Hematopoietic multipotent progenitor cell treated with erythropoietin and hydrocortisone succinate and interleukin-3 and kit ligand, for 15 days (in vitro differentiated cells): ENCODE measurements around the gene ERC1.
"Not testable (repeated sequence)": the region's sequence is repeated elsewhere in the genome, so short reads cannot be mapped to it uniquely, and the experiment has no call there.

ENCODE experiments used
- DNase-seq: peaks from one replicate; pipeline ENCODE4 v3.0.0-alpha.2; 2015; ENCODE audit warnings: low spot score

The ERC1 gene

DNA sequence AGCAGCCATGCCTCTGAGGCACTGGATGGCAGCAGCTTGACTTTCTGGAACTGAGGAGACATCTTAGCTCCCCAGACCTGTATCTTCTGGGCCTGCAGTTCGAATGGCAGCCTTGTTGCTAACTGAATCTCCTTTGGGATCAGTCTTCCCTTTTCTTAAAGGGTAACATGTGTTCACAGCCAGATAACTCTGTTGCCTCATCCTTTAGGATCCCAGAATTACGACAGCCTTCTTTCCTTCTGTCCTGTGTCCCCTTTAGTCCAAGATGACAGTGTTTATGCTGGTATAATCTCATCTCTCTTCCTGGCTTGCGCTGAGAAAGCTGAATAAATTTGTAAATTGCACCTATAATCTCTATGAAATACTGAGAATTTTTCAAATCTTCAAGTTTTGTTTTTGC is 9.1 kb upstream of the ERC1 start:
- no peak for DNase-seq

DNA sequence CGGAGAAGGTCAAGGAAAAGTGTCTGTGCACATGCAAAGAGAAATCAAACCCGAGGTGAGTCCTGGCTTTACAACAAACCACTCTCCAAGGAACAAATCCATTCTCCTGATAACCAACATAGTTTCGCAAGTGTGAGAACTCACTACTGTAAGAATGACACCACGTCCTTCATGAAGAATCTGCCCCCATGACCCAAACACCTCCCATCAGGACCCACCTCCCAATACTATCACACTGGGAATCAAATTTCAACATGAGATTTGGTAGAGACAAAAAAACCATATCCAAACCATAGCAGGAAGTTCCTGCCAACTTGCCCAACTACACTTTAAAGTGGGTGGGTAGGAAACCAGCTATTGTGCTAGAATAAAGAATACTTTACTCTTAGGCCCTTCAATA is 2.4 kb upstream of the ERC1 start:
- no peak for DNase-seq

DNA sequence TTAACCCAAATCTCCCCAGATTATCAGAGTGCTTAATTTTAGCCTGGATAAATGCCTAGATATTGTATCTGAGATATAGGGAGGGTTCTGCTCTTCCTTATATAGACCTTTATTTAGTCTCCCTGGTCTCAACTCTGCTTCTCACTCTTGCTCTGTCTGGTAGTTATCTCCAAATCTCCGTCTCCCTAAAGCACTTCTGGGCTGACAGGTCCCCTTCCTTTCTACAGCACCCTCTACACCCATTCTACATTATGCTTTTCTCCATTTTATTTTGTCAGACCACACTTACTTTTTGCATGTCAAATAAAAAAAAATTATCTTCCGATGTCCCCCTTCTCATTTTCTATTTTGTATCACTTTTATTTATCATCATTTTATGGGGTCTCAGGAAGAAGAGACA is 2.0 kb upstream of the ERC1 start:
- no peak for DNase-seq

DNA sequence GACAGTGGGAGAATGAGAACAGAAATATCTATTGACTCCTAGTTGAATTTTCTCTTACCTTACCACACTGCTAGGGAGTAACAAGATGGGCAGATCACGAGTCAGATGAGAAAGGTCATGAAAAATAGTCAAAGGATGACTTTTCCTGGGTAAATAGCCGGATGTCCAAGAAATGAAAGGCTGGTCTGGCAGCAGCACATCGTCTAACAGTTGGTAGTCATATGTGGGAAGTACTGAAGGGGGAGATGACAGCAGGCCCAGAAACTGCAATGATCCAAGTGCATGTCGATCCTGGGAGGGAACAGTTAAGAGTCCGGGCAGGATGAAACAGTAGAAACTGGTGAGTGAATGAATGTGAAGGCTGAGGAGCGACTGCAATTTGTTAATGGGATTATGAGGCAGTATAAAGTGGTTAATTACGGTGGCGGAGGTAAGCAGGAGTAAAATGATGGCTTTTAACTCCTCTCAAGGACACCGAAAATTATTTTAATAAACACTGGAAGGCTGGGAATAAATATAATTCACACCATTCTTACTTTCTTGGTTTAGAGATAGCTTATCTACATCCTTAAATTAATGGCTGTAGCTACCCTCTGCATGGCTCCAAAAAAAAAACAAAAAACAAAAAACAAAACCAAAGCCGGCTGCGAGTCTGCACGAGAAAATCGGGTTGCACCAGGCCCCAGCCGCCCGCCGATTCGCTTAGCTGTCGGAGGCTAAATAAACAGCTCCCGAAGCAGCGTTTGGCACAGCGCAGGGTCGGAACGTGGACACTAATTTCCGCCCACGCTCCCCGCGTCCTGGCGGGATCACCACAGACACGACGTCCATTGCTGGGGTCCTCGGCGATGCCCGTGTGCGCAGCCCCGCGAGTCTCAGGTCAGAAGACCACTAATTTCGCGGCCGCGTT is 1.0 kb upstream of the ERC1 start:
- peak; percentile 38 for DNase-seq

DNA sequence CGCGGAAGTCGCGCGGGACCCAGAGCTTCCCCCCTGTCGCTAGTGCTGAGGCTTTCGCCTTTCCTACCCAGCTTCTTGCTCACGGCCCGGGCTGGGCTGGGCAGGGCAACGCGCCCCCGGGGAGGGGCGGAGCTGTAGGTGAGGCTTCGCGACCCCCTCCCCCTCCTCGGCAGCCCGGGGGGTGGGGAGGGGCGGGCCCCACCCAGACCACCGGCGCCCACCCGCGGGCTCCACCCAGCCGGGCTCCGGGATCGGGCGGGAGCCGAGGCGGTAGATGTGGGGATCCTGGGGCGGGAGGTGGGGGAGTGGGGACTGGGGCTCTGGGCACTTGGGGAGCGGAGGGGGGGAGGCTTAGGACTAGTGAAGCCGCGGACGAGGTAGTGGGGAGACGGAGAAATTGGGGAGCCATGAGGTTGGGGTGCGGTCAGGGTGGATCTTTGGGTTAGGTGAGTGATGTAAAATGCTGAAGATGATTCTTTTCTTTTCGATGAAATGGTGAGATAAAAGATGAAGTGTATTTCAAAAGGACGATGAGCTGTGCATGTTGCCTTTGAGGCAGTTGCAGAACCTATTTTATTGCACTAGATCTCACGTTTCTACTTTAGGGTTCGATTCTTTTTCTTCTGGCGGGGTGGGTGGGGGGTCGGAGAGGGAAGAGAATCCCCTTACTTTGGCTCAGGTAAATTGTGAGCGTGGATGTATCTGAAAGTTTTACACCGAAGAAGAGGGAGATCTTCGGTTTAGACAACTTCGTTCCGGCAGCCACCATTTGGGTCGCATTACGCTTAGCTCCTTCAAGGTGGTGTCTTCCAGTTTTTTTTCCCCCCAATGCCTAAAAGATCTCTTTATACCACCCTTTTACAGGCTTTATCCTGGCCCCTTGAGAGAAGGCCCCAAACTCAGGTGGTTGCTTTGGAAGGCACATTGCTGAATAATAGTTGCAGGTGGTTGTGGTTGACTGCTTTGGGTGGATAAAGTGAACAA is 619 bp downstream of the ERC1 start:
- DNase-seq = no peak

DNA sequence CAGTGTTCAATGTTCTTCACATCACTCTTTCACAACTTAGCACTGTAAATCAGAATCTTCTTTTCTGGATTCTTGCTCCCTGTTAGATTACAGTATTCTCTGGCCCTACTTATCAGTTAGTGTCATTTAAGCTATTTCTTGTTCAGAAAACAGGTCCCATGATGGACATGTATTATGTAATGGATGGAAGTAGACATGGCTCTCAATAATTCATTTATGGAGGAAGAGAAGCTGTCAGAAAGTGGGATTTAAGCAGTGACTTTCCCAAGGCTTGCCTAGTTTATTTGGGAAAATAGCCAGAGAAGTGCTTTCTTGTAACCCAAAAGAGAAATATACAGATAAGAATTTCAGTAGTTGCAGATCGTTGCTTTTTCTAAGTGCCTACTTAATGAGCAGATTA is 1.6 kb downstream of the ERC1 start:
- DNase-seq = no peak

DNA sequence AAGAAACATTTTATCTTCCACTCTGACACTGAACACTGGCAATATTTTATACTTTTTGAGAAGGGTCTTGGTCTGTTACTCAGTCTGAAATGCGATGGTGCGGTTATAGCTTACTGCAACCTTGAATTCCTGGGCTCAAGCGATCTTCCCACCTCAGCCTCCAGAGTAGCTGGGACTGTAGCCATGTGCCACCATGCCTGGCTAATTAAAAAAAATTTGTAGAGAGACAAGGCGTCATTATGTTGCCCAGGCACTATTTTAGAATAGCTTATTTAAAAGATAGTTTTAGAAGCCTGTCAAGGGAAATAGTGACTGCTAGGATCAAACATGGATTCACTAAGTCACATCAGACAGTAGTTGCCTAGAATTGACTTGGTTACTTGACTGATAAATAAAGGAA is 5.9 kb downstream of the ERC1 start:
- DNase-seq = no peak

DNA sequence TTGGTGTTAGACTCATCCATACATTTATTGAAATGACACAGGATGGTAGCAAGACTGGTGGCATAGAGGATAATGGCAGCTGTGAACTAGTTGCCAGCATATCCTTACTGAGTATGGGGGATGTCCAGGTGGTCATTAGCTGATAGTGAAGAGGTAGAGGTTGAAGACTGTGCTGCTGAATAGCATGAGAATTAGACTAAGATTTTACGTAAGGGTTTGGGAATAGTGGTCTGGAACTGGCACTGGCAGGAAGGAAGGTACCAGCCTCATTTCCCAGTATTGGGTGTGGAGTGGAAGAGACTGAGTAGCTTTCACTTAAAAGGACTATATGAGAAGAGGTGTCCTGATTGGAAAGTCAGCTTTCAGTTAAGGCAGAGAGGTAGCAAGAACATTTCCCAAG is 6.5 kb downstream of the ERC1 start:
- no peak for DNase-seq

DNA sequence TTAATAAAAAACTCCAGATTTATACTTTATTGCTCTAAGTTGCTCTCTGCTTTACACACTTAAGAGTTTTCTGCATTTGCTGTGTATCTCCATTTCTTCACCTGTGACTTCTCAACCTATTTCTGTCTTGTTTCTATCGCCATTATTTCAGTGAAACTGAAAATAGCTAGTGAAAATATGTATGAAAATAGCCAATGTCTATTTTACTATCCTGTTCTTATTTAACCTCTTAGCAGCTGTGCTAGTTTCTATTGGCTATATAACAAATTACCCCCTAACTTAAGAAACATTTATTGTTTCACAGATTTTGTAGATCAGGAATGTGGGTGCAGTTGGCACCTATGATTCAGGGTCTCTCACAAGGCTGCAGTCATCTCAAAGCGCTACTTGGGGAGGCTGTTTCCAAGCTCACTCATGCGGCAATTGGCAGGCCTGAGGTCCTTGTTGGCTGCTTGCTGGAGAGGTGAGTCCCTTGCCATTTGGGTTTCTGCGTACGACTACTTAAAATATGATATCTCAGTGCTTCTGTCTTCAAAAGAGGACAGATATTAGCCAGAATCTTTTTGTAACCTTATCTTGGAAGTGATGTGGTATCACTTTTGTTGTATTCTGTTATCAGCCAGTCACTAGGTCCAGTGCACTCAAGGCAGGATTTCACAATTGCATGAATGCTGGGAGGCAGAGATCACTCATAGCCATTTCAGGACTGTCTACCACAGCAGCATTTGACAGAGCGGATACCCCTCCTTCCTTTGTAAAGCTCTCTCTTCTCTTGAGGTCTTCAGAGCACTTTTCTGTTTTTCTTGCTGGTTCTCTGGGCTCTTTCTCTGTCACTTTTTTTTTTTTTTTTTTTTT is 7.2 kb downstream of the ERC1 start:
- DNase-seq = no peak

DNA sequence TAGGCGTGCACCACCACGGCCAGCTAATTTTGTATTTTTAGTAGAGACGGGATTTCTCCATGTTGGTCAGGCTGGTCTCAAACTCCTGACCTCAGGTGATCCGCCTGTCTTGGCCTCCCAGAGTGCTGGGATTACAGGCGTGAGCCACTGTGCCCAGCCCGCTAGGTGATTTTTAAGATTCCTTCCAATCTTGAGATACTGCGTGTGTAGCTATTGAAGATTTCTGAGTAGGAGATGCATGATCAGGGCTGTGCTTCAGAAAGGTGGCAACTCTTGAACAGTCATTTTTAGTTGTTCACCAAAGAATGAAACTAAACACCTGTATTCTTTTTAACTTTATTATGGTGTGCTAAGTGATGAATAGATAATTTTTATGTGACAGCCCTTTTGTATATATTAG is 8.7 kb downstream of the ERC1 start:
- DNase-seq = not testable (repeated sequence)

DNA sequence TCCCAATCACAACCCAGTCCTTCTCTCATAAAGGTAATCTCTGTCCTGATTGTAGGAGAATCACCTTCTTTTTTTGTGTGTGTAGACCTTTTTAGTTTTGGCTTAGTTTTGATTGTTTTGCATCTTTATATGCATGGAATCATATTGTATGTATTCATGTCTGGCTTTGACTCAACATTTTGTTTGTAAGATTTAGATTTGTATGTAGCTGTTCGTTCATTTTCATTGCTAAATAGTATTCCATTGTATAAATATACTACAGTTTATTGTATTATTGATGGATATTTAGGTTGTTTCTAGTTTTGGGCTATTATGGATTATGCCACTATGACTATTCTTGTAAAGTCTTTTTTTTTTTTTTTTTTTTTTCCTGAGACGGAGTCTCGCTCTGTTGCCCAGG is 10.5 kb downstream of the ERC1 start:
- DNase-seq = no peak

DNA sequence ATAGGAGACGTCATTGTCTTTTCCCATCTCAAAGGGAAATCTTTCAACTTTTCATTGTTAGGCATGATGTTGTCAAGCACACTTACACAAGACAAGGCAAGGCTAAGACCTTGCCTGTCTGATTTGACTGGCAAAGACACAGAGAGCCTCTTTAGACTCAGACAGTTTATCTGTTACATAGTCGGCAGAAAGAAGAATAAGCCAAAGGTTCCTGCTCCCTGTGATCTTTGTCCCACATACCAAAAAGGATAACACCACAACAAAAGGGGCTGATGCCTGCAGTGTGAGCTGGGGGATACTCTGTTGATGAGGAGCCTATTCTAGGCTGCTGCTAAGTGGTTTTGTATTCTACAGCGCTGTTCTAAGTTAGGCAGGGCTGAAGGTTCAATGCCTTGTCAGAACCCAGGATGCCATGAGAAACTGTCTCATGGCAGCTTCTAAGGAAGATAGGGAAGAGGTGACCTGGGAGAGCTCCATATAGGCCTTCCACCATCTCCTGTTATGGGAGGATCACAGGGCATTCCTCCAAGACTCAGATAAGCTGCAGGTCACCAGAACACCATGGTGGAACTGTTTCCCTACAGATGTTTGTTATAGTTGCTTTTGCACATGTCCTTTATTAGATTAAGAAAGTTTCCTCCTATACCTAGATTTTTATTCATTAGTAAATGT is 12.7 kb downstream of the ERC1 start:
- no peak for DNase-seq

DNA sequence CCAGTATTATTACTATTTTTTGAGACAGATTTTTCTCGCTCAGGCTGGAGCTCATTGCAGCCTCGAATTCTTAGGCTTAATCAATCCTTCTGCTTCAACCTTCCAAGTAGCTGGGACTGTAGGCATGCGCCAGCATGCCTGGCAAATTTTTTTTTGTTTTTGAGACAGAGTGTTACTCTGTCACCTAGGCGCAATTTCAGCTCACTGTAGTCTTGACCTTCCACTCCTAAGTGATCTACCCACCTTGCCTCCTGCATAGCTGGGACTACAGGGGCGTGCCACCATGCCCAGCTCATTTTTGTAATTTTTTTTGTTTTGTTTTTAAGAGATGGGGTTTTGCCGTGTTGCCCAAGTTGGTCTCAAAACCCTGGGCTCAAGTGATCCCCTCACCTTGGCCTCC is 15.2 kb downstream of the ERC1 start:
- no peak for DNase-seq

DNA sequence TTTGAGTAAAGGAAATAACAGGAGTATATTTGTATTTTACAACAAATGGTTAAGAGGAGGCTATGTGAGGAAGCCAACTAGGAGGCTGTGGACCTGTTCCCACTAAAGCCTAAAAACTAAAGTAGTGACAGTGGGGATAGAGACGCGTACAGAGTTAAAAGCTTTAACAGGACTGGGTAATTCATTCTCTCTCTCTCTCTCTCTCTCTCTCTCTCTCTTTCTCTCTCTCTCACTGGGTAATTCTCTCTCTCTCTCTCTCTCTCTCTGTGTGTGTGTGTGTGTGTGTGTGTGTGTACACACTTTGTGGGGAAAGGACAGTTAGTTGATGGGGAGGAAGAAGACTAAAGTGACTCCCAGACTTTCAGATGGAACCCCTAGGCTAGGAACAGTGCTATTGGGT is 16.3 kb downstream of the ERC1 start:
- no peak for DNase-seq

DNA sequence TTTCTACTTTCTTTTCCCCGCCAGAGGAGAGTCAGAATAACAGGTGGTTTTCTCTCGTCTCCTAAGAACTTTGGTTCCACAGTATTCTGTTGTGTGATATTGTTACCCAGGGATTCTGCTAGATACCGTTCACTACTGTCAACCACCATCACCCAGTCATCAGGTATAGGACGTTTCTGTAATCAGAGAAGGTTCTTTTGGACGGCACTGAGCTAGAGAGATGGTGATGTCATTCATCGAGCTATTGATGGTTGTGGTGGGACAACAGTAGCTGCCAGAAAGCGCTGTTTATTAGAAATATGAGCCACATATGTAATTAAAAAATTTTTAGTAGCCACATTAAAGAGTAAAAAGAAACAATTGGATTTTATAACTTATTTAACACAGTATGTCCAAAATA is 17.0 kb downstream of the ERC1 start:
- DNase-seq = no peak

DNA sequence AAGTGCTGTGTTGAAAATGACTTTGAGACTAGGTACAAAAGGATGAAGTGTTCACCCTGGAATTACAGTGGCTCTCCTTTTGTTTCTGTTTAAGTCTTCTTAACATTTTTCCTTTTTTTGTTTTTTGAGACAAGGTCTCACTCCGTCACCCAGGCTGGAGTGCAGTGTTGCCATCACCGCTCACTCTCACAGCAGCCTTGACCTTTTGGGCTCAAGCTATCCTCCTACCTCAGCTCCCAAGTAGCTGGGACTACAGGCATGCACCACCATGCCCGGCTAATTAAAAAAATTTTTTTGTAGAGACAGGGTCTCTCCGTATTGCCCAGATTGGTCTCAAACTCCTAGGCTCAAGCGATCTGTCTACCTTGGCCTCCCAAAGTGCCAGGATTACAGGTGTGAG is 20.1 kb downstream of the ERC1 start:
- DNase-seq = no peak

DNA sequence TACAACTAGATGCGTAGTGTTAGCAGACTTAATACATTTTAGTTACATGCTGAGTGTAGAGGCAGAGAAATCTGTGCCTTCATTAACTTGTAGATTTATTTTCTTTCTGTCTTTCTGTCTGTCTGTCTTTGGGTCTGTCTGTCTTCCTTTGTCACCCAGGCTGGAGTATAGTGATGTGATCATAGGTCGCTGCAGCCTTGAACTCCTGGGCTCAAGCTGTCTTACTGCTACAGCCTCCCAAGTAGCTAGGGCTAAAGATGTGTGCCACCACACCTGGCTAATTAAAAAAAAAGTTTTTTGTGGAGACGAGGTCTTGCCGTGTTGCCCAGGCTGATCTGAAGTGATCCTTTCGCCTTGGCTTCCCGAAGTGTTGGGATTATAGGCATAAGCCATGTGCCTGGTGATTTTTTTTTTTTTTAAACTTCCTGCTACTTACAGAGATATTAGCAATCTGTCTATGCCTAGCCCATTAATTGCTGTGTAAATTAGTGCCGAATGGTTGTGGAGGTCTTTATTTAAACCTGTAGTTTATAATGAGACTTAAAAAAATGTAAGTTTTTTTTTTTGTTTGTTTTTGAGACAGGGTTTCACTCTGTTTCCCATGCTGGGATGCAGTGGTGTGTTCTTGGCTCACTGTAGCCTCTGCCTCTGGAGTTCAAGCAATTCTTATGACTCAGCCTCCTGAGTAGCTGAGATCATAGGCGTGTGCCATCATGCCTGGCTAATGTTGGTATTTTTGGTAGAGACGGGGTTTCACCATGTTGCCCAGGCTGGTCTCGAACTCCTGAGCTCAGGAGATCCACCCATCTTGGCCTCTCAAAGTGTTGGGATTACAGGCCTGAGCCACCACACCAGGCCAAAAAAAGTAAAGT is 22.8 kb downstream of the ERC1 start:
- DNase-seq = no peak

DNA sequence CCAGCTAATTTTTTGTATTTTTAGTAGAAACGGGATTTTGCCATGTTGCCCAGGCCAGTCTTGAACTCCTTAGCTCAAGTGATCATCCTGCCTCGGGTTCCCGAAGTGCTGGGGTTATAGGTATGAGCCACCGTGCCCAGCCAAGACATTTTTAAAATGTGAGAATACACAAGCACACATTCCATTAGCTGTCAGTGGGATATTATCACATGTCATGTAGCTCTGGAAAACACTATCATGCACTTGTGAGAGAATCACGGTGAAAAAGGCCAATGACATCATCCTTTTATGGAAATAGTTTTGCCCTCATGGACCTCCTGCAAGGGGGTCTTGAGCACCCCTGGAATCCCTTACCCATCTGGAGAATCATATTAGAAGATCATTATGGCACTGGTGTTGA is 28.3 kb downstream of the ERC1 start:
- no peak for DNase-seq

DNA sequence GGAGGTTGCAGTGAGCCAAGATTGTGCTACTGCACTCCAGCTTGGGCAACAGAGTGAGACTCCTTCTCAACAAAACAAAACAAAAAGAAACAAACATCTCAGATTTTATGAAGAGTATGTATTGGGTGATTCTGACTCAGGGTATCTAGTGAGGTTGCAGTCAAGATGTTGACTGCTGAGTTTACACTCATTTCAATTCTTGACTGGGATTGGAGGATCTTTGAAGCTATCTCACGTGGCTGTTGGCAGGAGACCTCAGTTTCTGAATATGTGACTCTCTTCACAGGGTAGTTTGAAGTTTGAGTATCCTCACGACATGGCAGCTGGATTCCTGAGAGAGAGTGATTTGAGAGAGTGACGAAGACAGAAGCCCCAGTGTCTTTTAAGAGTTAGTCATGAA is 29.4 kb downstream of the ERC1 start:
- DNase-seq = no peak
